Glutamatergic neuron (in vitro differentiated cells): Measurements from ENCODE around the gene RNF41. TPM values are rescaled to one million over a fixed set of nuclear protein-coding genes. Genes with fewer than 3 reads are reported as not detected.

ENCODE experiments used
- DNase-seq: peaks from one replicate; pipeline ENCODE4 v3.0.0; 2022
- H3K27ac Mint-ChIP-seq: one replicate; pipeline ENCODE4 v1.8.0; 2020; ENCODE audit warnings: mild to moderate bottlenecking, mixed read lengths, inconsistent platforms; ENCODE audit not compliant: unreplicated experiment
- H3K27me3 Mint-ChIP-seq: one replicate; pipeline ENCODE4 v1.8.0; 2020; ENCODE audit warnings: mild to moderate bottlenecking, moderate library complexity, mixed read lengths, inconsistent platforms; ENCODE audit not compliant: unreplicated experiment
- H3K36me3 Mint-ChIP-seq: one replicate; pipeline ENCODE4 v1.8.0; 2020; ENCODE audit warnings: mild to moderate bottlenecking, mixed read lengths, inconsistent platforms; ENCODE audit not compliant: unreplicated experiment
- H3K4me1 Mint-ChIP-seq: one replicate; pipeline ENCODE4 v1.8.0; 2020; ENCODE audit warnings: mild to moderate bottlenecking, low read depth, mixed read lengths, inconsistent platforms; ENCODE audit not compliant: unreplicated experiment
- H3K4me3 Mint-ChIP-seq: one replicate; pipeline ENCODE4 v1.8.0; 2020; ENCODE audit warnings: mild to moderate bottlenecking, mixed read lengths, inconsistent platforms; ENCODE audit not compliant: unreplicated experiment
- H3K9me3 Mint-ChIP-seq: one replicate; pipeline ENCODE4 v1.8.0; 2020; ENCODE audit warnings: mild to moderate bottlenecking, moderate library complexity, mixed read lengths, inconsistent platforms; ENCODE audit not compliant: unreplicated experiment
- total RNA-seq: library from RNA; stranded (reverse); fragmentation: NEBNext Ultra II Directional; extraction: Animal tissue kit (Norgen Biotek cat#: 25700); gene quantifications from one replicate; pipeline ENCODE4 v1.2.1, GENCODE V29; 2021; ENCODE audit not compliant: unreplicated experiment
- TF ChIP-seq, protein P1 (sequence below): fragments of 200-600 bp; sonication (generic); IDR thresholded peaks from one replicate; pipeline ENCODE4 v1.5.0; 2021; ENCODE audit not compliant: partially characterized antibody, unreplicated experiment

RNF41 gene
- total RNA-seq, 1 donor from 2014 or later, result 72.6 TPM

DNA sequence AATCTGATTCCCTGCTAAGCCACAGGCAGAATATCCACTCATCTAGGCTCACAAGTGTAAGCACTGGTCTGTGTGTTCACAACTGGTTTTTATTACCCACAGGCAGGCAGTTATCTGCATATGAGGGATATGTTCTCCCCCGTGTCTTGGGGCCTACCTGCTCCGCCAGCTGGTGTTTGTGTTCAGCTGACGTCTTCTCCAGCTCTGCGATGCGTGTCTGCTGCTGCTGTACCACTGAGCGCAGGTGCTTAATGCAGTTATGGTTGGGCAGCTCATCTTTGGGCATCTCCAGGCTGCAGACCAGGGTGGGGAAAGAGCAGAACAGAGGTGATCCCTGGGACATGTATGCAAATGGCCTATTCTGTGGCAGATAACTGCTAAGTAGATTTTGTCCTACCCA is 13.7 kb downstream of the RNF41 start:
- Mint-ChIP-seq H3K9me3 (peaks cover 2% of the 10 kb centered on the region), H3K4me3 (no peak overlapping the region), H3K27ac (no peak overlapping the region), H3K4me1 (no peaks in the 10 kb centered on the region), H3K36me3 (peaks cover 11% of the 10 kb centered on the region), H3K27me3 (no peaks in the 10 kb centered on the region)
- TF ChIP-seq, protein P1, sequence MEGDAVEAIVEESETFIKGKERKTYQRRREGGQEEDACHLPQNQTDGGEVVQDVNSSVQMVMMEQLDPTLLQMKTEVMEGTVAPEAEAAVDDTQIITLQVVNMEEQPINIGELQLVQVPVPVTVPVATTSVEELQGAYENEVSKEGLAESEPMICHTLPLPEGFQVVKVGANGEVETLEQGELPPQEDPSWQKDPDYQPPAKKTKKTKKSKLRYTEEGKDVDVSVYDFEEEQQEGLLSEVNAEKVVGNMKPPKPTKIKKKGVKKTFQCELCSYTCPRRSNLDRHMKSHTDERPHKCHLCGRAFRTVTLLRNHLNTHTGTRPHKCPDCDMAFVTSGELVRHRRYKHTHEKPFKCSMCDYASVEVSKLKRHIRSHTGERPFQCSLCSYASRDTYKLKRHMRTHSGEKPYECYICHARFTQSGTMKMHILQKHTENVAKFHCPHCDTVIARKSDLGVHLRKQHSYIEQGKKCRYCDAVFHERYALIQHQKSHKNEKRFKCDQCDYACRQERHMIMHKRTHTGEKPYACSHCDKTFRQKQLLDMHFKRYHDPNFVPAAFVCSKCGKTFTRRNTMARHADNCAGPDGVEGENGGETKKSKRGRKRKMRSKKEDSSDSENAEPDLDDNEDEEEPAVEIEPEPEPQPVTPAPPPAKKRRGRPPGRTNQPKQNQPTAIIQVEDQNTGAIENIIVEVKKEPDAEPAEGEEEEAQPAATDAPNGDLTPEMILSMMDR, result no peak
- DNase-seq, result no peak

DNA sequence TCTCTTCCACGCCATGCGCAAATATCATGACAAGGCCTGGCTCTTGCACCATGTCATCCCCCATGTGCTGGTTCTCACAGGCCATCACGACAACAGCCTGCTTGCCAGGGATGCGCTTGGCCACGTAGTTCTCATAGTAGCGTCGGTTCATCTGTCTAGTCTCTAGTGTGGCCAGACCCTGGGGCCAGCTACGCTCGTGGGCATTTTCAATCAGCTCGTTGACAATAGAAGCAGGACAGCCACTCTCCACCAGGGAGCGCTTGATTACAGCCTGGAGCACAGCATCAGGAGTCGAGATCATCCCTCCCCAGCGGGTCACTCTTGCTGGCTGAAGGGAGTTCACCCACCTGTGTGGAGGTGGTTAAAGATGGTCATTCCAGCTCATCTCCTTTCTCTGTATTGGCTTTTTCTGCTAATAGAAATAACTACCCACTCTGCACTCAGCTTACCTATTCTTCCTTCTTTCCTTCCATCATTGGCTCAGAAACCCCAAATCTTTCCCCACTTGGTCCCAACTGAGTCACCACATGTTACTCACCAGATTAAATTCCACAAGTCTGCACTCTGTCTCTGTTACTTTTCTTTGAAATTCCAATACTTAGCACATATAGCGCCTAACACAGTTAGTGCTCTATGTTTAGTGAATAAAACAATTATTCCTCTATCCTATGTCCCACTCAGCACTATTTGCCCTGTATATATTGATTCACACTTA is 15.1 kb downstream of the RNF41 start:
- peaks cover 2% of the 10 kb centered on the region for H3K9me3 Mint-ChIP-seq
- H3K27ac Mint-ChIP-seq, result peak overlapping the region; percentile 3
- TF ChIP-seq, protein P1, result peak; percentile 47
- H3K36me3 Mint-ChIP-seq, result peaks cover 11% of the 10 kb centered on the region
- DNase-seq, result peak; percentile 76
- H3K4me3 Mint-ChIP-seq, result peak overlapping the region; percentile 23
- no peaks in the 10 kb centered on the region for H3K4me1 Mint-ChIP-seq
- H3K27me3 Mint-ChIP-seq, result no peaks in the 10 kb centered on the region

DNA sequence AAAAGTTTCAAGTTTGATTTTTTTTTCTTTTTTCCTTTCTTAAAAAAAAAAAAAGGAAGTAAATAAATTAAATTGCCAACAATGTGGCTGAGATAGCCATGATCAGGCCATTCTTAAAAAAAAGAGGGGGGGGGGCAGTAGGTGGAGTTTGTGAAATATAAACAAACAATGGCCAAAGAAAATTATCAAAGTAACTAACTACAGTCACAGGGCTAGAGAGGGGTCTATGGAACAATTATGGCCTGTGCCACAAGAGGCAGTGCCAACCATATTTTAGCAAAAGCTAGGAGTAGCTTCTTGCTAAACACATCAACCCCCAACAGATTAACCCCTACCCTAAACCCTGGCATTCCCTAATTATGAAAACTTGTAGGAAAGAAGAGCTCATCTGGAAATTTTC is 16.3 kb downstream of the RNF41 start:
- TF ChIP-seq, protein P1, result no peak
- peaks cover 2% of the 10 kb centered on the region for H3K9me3 Mint-ChIP-seq
- DNase-seq, result no peak
- H3K36me3 Mint-ChIP-seq, result peaks cover 11% of the 10 kb centered on the region
- no peaks in the 10 kb centered on the region for H3K27me3 Mint-ChIP-seq
- H3K27ac Mint-ChIP-seq, result no peak overlapping the region
- no peaks in the 10 kb centered on the region for H3K4me1 Mint-ChIP-seq
- no peak overlapping the region for H3K4me3 Mint-ChIP-seq

DNA sequence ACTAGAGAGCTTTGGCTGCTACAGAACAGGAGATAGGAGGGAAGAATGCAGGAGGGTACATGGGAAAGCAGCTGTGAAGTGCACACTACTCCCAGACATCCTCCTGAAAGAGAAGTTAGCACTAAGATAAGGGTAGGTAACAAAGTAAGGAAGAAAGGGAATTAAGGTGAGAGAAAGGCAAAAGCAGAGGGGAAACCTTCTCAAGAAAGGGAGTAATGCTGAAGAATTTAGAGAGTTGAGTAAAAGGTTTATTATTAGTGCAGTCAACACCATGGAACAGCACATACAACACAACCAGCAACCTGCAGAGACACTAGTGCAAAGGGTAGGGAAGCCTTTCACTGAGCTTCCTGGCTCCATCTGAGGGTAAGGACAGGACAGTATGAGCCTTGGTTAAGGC is 17.4 kb downstream of the RNF41 start:
- H3K27ac Mint-ChIP-seq, result no peak overlapping the region
- peak overlapping the region; percentile 17 for H3K4me3 Mint-ChIP-seq
- no peak for DNase-seq
- no peaks in the 10 kb centered on the region for H3K4me1 Mint-ChIP-seq
- H3K9me3 Mint-ChIP-seq, result no peaks in the 10 kb centered on the region
- H3K36me3 Mint-ChIP-seq, result peaks cover 5% of the 10 kb centered on the region
- TF ChIP-seq, protein P1, result no peak
- H3K27me3 Mint-ChIP-seq, result no peaks in the 10 kb centered on the region

DNA sequence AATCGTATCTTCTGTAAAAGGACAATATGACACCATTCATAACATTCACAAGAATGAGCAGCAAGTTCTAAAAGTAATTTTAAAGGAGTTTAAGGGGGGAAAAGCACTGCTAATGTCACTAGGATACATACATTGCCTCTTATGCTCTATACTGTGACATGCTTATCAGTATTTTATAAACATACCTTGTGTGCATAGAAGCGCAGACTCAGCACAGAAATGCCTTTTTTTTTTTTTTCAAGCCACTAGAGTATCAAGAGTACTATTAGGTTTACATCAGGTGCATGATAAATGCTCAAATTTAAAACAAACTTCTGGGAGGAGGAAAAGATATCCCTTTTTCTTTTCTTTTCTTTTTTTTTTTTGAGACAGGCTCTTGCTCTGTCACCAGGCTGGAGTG is 18.9 kb downstream of the RNF41 start:
- no peaks in the 10 kb centered on the region for H3K4me1 Mint-ChIP-seq
- H3K9me3 Mint-ChIP-seq, result no peaks in the 10 kb centered on the region
- no peak for DNase-seq
- H3K4me3 Mint-ChIP-seq, result no peak overlapping the region
- peaks cover 5% of the 10 kb centered on the region for H3K36me3 Mint-ChIP-seq
- TF ChIP-seq, protein P1, result no peak
- H3K27me3 Mint-ChIP-seq, result no peaks in the 10 kb centered on the region
- no peak overlapping the region for H3K27ac Mint-ChIP-seq
